GM12872 (cell line): ENCODE measurements around the gene METAP1.

Source experiments
- CTCF ChIP-seq: IDR thresholded peaks from 3 replicates; pipeline ENCODE4 v1.5.1; 2011; ENCODE audit warnings: low read depth, mild to moderate bottlenecking, low read length, moderate library complexity; ENCODE audit not compliant: insufficient read depth

The METAP1 gene

GRCh38 chr4:99038213-99038612, 42.7 kb downstream of the METAP1 start:
- TF ChIP-seq CTCF, result no peak

- TF ChIP-seq CTCF, result no peak
These were observed 47.8 kb downstream of the METAP1 start for GRCh38 chr4:99043346-99043745.

- no peak for TF ChIP-seq CTCF
These were observed 52.2 kb downstream of the METAP1 start for GRCh38 chr4:99047710-99048109.

- no peak for TF ChIP-seq CTCF
These were observed 57.4 kb downstream of the METAP1 start for GRCh38 chr4:99052902-99053301.

- TF ChIP-seq CTCF, result no peak
These were observed 59.0 kb downstream of the METAP1 start for GRCh38 chr4:99054428-99054994.

GRCh38 chr4:99058228-99058627, 62.7 kb downstream of the METAP1 start:
- no peak for TF ChIP-seq CTCF

GRCh38 chr4:99059550-99059949, 64.0 kb downstream of the METAP1 start:
- no peak for TF ChIP-seq CTCF
